Hepatocyte (in vitro differentiated cells): Measurements from ENCODE around the gene SIRPD. TPM values are rescaled to one million over a fixed set of nuclear protein-coding genes. Genes with fewer than 3 reads are reported as not detected.

Source experiments
- DNase-seq: peaks from one replicate; pipeline ENCODE4 v3.0.0-alpha.2; 2016; ENCODE audit warnings: low spot score
- H2AFZ ChIP-seq: fragments of 200-600 bp; sonication (generic); 2 replicates; pipeline ENCODE4 v1.6.0; 2016; ENCODE audit warnings: antibody characterized with exemption, mild to moderate bottlenecking
- H3K27ac ChIP-seq: fragments of 200-600 bp; sonication (generic); 2 replicates; pipeline ENCODE4 v1.5.1; 2016; ENCODE audit warnings: mild to moderate bottlenecking
- H3K27me3 ChIP-seq: fragments of 200-600 bp; sonication (generic); 2 replicates; pipeline ENCODE4 v1.6.1; 2016
- H3K36me3 ChIP-seq: fragments of 200-600 bp; sonication (generic); replicated peaks from 2 replicates; pipeline ENCODE4 v1.5.1; 2016; ENCODE audit warnings: low read depth; ENCODE audit not compliant: insufficient read depth
- H3K4me1 ChIP-seq: fragments of 200-600 bp; sonication (generic); 2 replicates; pipeline ENCODE4 v1.5.1; 2016; ENCODE audit warnings: mild to moderate bottlenecking, moderate library complexity; ENCODE audit not compliant: insufficient read depth
- H3K4me2 ChIP-seq: fragments of 200-600 bp; sonication (generic); 2 replicates; pipeline ENCODE4 v1.6.0; 2016
- H3K4me3 ChIP-seq: fragments of 200-600 bp; sonication (generic); 2 replicates; pipeline ENCODE4 v1.5.1; 2016; ENCODE audit warnings: mild to moderate bottlenecking
- H3K79me2 ChIP-seq: fragments of 200-600 bp; sonication (generic); 2 replicates; pipeline ENCODE4 v1.6.0; 2017; ENCODE audit warnings: mild to moderate bottlenecking
- H3K9me2 ChIP-seq: fragments of 200-600 bp; sonication (generic); replicated peaks from 2 replicates; pipeline ENCODE4 v1.6.0; 2017; ENCODE audit warnings: mild to moderate bottlenecking; ENCODE audit not compliant: insufficient read depth
- H3K9me3 ChIP-seq: fragments of 200-600 bp; sonication (generic); 2 replicates; pipeline ENCODE4 v1.5.1; 2016; ENCODE audit warnings: low read depth, mild to moderate bottlenecking
- H4K20me1 ChIP-seq: fragments of 200-600 bp; sonication (generic); 2 replicates; pipeline ENCODE4 v1.6.0; 2016; ENCODE audit warnings: mild to moderate bottlenecking; ENCODE audit not compliant: insufficient read depth, poor library complexity, severe bottlenecking
- EZH2 ChIP-seq: fragments of 200-600 bp; sonication (generic); IDR thresholded peaks from 2 replicates; pipeline ENCODE4 v1.6.1; 2016; ENCODE audit warnings: antibody characterized with exemption, mild to moderate bottlenecking, borderline replicate concordance
- EZH2phosphoT487 ChIP-seq: fragments of 200-600 bp; sonication (generic); IDR thresholded peaks from one replicate; pipeline ENCODE4 v1.6.1; 2018; ENCODE audit warnings: antibody characterized with exemption, mild to moderate bottlenecking, low read depth, moderate library complexity; ENCODE audit not compliant: unreplicated experiment, severe bottlenecking
- WGBS: methylation state at CpG from one replicate; pipeline ENCODE4 v1.1.6; 2016; ENCODE audit warnings: low lambda C conversion rate; ENCODE audit errors: missing lambda C conversion rate; 5-methylcytosine and 5-hydroxymethylcytosine counted together
- polyA plus RNA-seq: library from polyadenylated mRNA; unstranded; fragments of >200 nt; fragmentation: Nextera tagmentation; extraction: Ambion mirVana; gene quantifications from 2 replicates; pipeline ENCODE4 v1.2.1, GENCODE V29; 2016
- small RNA-seq: library from RNA; depleted of rRNA; stranded (forward); fragments of <200 nt; gene quantifications from one replicate; pipeline ENCODE3, GENCODE V24; 2014
- total RNA-seq: library from RNA; depleted of rRNA; stranded (reverse); fragments of >200 nt; gene quantifications from 2 replicates; pipeline ENCODE4 v1.2.3, GENCODE V29; 2014
- TF ChIP-seq, protein P1 (sequence below): fragments of 200-600 bp; sonication (generic); IDR thresholded peaks from 2 replicates; pipeline ENCODE4 v1.5.1; 2016; ENCODE audit warnings: antibody characterized with exemption, mild to moderate bottlenecking; ENCODE audit not compliant: poor library complexity

Gene SIRPD
- total and polyA plus RNA-seq, 2 experiments from 2014 or later: not detected

DNA sequence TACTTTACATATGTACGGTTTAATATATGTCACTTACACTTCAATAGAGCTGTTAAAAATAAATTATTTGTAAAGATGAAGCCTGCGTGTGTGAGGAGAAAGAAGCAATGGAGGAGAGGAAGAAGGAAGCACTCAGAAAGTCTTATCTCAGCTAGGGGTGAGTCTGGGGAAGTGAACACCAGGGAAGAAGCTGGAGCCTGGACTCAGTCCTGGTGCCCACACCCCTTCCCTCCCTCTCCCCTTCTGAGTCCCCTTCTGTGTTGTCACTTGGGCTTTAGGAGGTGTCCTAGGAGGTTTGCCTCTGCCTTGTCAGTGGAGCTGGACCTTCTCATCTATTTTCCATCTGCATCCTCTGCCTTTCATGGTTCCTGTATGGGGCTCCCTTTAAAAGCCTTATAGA lies 68.2 kb downstream of the SIRPD start:
- WGBS: 82% methylated on average over 2 of the region's 2 CpGs
- H3K27me3 ChIP-seq: peaks cover 30% of the 10 kb centered on the region
- H2AFZ ChIP-seq: no peak overlapping the region
- no peak overlapping the region for H3K27ac ChIP-seq
- H3K79me2 ChIP-seq: no peaks in the 10 kb centered on the region
- no peaks in the 10 kb centered on the region for H3K4me1 ChIP-seq
- no peaks in the 10 kb centered on the region for H3K36me3 ChIP-seq
- H3K9me3 ChIP-seq: no peaks in the 10 kb centered on the region
- no peak overlapping the region for H3K4me2 ChIP-seq
- H4K20me1 ChIP-seq: no peaks in the 10 kb centered on the region
- no peaks in the 10 kb centered on the region for H3K9me2 ChIP-seq
- DNase-seq: no peak
- TF ChIP-seq EZH2phosphoT487: no peak
- no peak overlapping the region for H3K4me3 ChIP-seq

DNA sequence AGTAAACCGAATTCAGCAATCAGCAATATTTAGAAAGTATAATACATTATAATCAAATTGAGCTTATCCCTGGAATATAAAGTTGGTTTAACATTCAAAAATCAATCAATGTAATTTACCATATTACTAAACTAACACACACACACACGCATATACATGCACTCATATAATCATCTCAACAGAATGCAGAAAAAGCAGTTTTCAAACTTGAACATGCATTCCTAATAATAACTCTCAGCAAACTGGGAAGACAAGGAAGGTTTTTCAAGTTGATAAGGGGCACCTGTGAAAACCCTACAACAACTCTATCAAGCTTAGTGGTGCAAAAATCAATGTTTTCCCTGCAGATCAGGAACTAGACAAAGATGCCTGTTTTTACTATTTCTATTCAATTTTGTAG lies 70.9 kb downstream of the SIRPD start:
- H3K9me2 ChIP-seq: no peaks in the 10 kb centered on the region
- H2AFZ ChIP-seq: no peak overlapping the region
- no peak overlapping the region for H3K4me2 ChIP-seq
- no peaks in the 10 kb centered on the region for H3K79me2 ChIP-seq
- no peaks in the 10 kb centered on the region for H3K36me3 ChIP-seq
- no peaks in the 10 kb centered on the region for H3K9me3 ChIP-seq
- no peak overlapping the region for H3K4me3 ChIP-seq
- WGBS: 76% methylated on average over 2 of the region's 2 CpGs
- TF ChIP-seq, protein P1, sequence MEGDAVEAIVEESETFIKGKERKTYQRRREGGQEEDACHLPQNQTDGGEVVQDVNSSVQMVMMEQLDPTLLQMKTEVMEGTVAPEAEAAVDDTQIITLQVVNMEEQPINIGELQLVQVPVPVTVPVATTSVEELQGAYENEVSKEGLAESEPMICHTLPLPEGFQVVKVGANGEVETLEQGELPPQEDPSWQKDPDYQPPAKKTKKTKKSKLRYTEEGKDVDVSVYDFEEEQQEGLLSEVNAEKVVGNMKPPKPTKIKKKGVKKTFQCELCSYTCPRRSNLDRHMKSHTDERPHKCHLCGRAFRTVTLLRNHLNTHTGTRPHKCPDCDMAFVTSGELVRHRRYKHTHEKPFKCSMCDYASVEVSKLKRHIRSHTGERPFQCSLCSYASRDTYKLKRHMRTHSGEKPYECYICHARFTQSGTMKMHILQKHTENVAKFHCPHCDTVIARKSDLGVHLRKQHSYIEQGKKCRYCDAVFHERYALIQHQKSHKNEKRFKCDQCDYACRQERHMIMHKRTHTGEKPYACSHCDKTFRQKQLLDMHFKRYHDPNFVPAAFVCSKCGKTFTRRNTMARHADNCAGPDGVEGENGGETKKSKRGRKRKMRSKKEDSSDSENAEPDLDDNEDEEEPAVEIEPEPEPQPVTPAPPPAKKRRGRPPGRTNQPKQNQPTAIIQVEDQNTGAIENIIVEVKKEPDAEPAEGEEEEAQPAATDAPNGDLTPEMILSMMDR: no peak
- TF ChIP-seq EZH2phosphoT487: no peak
- no peak overlapping the region for H3K27ac ChIP-seq
- H3K4me1 ChIP-seq: no peaks in the 10 kb centered on the region
- no peak for DNase-seq
- H3K27me3 ChIP-seq: peaks cover 14% of the 10 kb centered on the region
- no peaks in the 10 kb centered on the region for H4K20me1 ChIP-seq

DNA sequence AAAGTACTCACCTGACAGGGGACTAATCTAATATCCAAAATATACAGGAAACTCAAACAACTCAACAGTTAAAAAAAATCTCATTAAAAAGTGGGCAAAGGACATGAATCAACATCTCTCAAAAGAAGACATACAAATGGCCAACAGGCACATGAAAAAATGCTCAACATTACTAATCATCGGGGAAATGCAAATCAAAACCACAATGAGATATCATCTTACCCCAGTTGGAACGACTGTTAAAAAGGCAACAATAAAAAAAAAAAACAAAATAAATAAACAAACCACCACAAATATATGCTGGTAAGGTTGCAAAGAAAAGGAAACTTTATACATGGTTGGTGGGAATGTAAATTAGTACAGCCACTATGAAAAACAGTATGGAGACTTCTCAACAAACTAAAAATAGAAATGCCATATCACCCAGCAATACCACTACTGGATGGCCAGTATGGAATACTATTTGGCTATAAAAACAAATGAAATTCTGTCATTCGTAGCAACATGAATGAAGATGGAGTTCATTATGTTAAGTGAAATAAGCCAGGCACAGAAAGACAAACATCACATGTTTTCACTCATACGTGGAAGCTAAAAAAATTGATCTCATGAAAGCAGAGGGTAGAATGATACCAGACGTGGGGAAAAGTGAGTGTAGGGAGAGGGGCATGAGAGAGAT lies 72.9 kb downstream of the SIRPD start:
- no peaks in the 10 kb centered on the region for H3K36me3 ChIP-seq
- H3K4me3 ChIP-seq: no peak overlapping the region
- peaks cover 14% of the 10 kb centered on the region for H3K27me3 ChIP-seq
- H3K9me2 ChIP-seq: no peaks in the 10 kb centered on the region
- DNase-seq: no peak
- H3K27ac ChIP-seq: no peak overlapping the region
- WGBS: 62% methylated on average over 5 of the region's 5 CpGs
- H4K20me1 ChIP-seq: no peaks in the 10 kb centered on the region
- H3K4me1 ChIP-seq: no peaks in the 10 kb centered on the region
- H2AFZ ChIP-seq: no peak overlapping the region
- TF ChIP-seq EZH2: no peak
- no peak overlapping the region for H3K4me2 ChIP-seq
- H3K79me2 ChIP-seq: no peaks in the 10 kb centered on the region
- H3K9me3 ChIP-seq: no peaks in the 10 kb centered on the region

Small RNA genes within 50 kb of the gene (small RNA-seq; reads per million reads assigned to genes)
- not detected for gene RNU6-917P

Other genes starting within 250 kb of the SIRPD start
- 57.2 and 64.1 TPM in 2 replicates for gene SDCBP2, start 228.6 kb downstream of the SIRPD start, total RNA-seq
- gene SDCBP2, start 228.6 kb downstream of the SIRPD start, polyA plus RNA-seq: 74.4 and 83.3 TPM in 2 replicates
- 99.5 and 121 TPM in 2 replicates for gene FKBP1A, start 164.7 kb downstream of the SIRPD start, total RNA-seq
- 149 and 161 TPM in 2 replicates for gene FKBP1A, start 164.7 kb downstream of the SIRPD start, polyA plus RNA-seq
- 36.0 and 42.5 TPM in 2 replicates for gene NSFL1C, start 90.9 kb downstream of the SIRPD start, total RNA-seq
- 92.4 and 98.8 TPM in 2 replicates for gene NSFL1C, start 90.9 kb downstream of the SIRPD start, polyA plus RNA-seq
- gene SIRPB2, start 66.3 kb downstream of the SIRPD start, total RNA-seq: not detected in 2 replicates
- gene SIRPB2, start 66.3 kb downstream of the SIRPD start, polyA plus RNA-seq: not detected in 2 replicates
- gene SIRPB1, start 62.3 kb upstream of the SIRPD start, total RNA-seq: 0.12 and 0.97 TPM in 2 replicates
- gene SIRPB1, start 62.3 kb upstream of the SIRPD start, polyA plus RNA-seq: 0.33 and 0.57 TPM in 2 replicates
- not detected in 2 replicates for gene SIRPG, start 100.1 kb upstream of the SIRPD start, total RNA-seq
- not detected in 2 replicates for gene SIRPG, start 100.1 kb upstream of the SIRPD start, polyA plus RNA-seq